HCT116 (cell line): ENCODE results near the gene SRI. TPM values are rescaled to one million over a fixed set of nuclear protein-coding genes. Genes with fewer than 3 reads are reported as not detected.

Source experiments
- ATAC-seq: fragments of 200-7000 bp; cut with Tn5 transposase; 2 replicates; pipeline ENCODE4 v1.9.1; 2020; ENCODE audit warnings: mild to moderate bottlenecking, moderate library complexity
- BruUV-seq: library from RNA; stranded (reverse); fragments of 400-500 nt; replicated peaks from 2 replicates; lab custom pipeline; 2021; lab: Mats Ljungman, UMichigan
- CTCF ChIA-PET: fragments of 300-600 bp; sonication (Branson Sonifier 250); formaldehyde crosslinking; loops from one replicate; lab custom pipeline; 2021; ENCODE audit warnings: antibody characterized with exemption; lab: Charles Lee
- POLR2A ChIA-PET: fragments of 300-600, 350-600 bp; sonication (Branson Sonifier 250); formaldehyde crosslinking; loops from one replicate; lab custom pipeline; 2021; ENCODE audit warnings: antibody characterized with exemption; lab: Charles Lee
- RAD21 ChIA-PET, 2 experiments: fragments of 300-600 bp; sonication (Branson Sonifier 250); formaldehyde crosslinking; loops; one replicate each; lab custom pipeline; 2023; ENCODE audit warnings: low total read pairs in 2 of 2; ENCODE audit not compliant: uncharacterized antibody in 2 of 2, unreplicated experiment in 2 of 2, low non-redundant PET in 1 of 2; lab: Charles Lee
- DNase-seq: peaks from one replicate; pipeline ENCODE4 v3.0.0-alpha.2; 2010; ENCODE audit warnings: low read depth, low spot score
- H2AFZ ChIP-seq: fragments of 200-600 bp; shearing (Covaris generic), sonication (generic); 2 replicates; pipeline ENCODE4 v1.6.1; 2017; ENCODE audit warnings: low read depth, mixed run types, mixed read lengths, antibody characterized with exemption, low read length; ENCODE audit not compliant: poor library complexity, severe bottlenecking
- H3K27ac ChIP-seq: 2 replicates; pipeline ENCODE4 v1.5.1; 2012; ENCODE audit warnings: low read depth, low read length
- H3K27me3 ChIP-seq: fragments of 200-600 bp; sonication (generic); 2 replicates; pipeline ENCODE4 v1.6.1; 2016; ENCODE audit warnings: mixed run types, low read length, mixed read lengths; ENCODE audit not compliant: insufficient read depth
- H3K36me3 ChIP-seq, 2 experiments: fragments of 200-500 bp in 1 of 2; fragments of 200-600 bp in 1 of 2; sonication (Bioruptor generic) in 1 of 2; sonication (generic) in 1 of 2; 2 replicates each; pipeline versions ENCODE4 v1.5.1 to v1.6.1; 2014 to 2016; ENCODE audit warnings: low read length in 2 of 2, inconsistent platforms in 1 of 2, mixed read lengths in 1 of 2, mixed run types in 1 of 2; ENCODE audit not compliant: insufficient read depth in 2 of 2, control insufficient read depth in 1 of 2
- H3K4me1 ChIP-seq, 2 experiments: fragments of 200-600 bp in 1 of 2; sonication (generic) in 1 of 2; 2 replicates each; pipeline versions ENCODE4 v1.5.1 to v1.6.1; 2012 to 2017; ENCODE audit warnings: low read length in 2 of 2, inconsistent platforms in 1 of 2, mild to moderate bottlenecking in 1 of 2, mixed read lengths in 1 of 2, mixed run types in 1 of 2, moderate library complexity in 1 of 2; ENCODE audit not compliant: insufficient read depth in 2 of 2, control insufficient read depth in 1 of 2
- H3K4me2 ChIP-seq: fragments of 200-600 bp; sonication (generic); 2 replicates; pipeline ENCODE4 v1.6.1; 2017; ENCODE audit warnings: mixed run types, low read length, mixed read lengths
- H3K4me3 ChIP-seq, 2 experiments: fragments of 200-600 bp in 1 of 2; sonication (generic) in 1 of 2; replicated peaks in 1 of 2; 2 replicates each; pipeline ENCODE4 v1.5.1; 2011 to 2016; ENCODE audit warnings: low read length in 2 of 2, control low read depth in 1 of 2, low read depth in 1 of 2, mild to moderate bottlenecking in 1 of 2, mixed read lengths in 1 of 2, mixed run types in 1 of 2
- H3K79me2 ChIP-seq: fragments of 200-600 bp; sonication (generic); 2 replicates; pipeline ENCODE4 v1.6.1; 2017; ENCODE audit warnings: mild to moderate bottlenecking, mixed run types, low read length, moderate library complexity, mixed read lengths; ENCODE audit not compliant: insufficient read depth
- H3K9ac ChIP-seq: fragments of 200-600 bp; sonication (generic); 2 replicates; pipeline ENCODE4 v1.6.1; 2016; ENCODE audit warnings: low read length, mixed read lengths
- H3K9me2 ChIP-seq: fragments of 200-600 bp; sonication (generic), shearing (Covaris generic); 2 replicates; pipeline ENCODE4 v1.6.1; 2017; ENCODE audit warnings: mixed run types, mild to moderate bottlenecking, moderate library complexity; ENCODE audit not compliant: insufficient read depth
- H3K9me3 ChIP-seq, 2 experiments: fragments of 200-500 bp in 1 of 2; fragments of 200-600 bp in 1 of 2; sonication (Bioruptor generic) in 1 of 2; sonication (generic) in 1 of 2; 2 replicates each; pipeline ENCODE4 v1.6.1; 2014 to 2017; ENCODE audit warnings: low read length in 2 of 2, mixed read lengths in 2 of 2, inconsistent platforms in 1 of 2, low read depth in 1 of 2, mild to moderate bottlenecking in 1 of 2, mixed run types in 1 of 2, moderate library complexity in 1 of 2; ENCODE audit not compliant: control insufficient read depth in 1 of 2, insufficient read depth in 1 of 2
- H4K20me1 ChIP-seq: fragments of 200-600 bp; sonication (generic), shearing (Covaris generic); 2 replicates; pipeline ENCODE4 v1.6.1; 2017; ENCODE audit warnings: mixed run types, mild to moderate bottlenecking, moderate library complexity; ENCODE audit not compliant: insufficient read depth
- CBX3 ChIP-seq: IDR thresholded peaks from 2 replicates; pipeline ENCODE4 v1.6.1; 2012; ENCODE audit warnings: low read depth
- CEBPB ChIP-seq: IDR thresholded peaks from 2 replicates; pipeline ENCODE4 v1.6.1; 2012; ENCODE audit warnings: low read depth
- EGR1 ChIP-seq: IDR thresholded peaks from 2 replicates; pipeline ENCODE4 v1.6.1; 2012; ENCODE audit warnings: low read depth
- POLR2AphosphoS5 ChIP-seq: IDR thresholded peaks from 2 replicates; pipeline ENCODE4 v1.6.1; 2011; ENCODE audit warnings: mild to moderate bottlenecking, low read depth, low read length, moderate library complexity
- REST ChIP-seq: IDR thresholded peaks from 2 replicates; pipeline ENCODE4 v1.6.1; 2012; ENCODE audit warnings: low read depth
- SIN3A ChIP-seq: IDR thresholded peaks from 2 replicates; pipeline ENCODE4 v1.6.1; 2012; ENCODE audit warnings: low read depth
- SRF ChIP-seq: IDR thresholded peaks from 2 replicates; pipeline ENCODE4 v1.6.1; 2012; ENCODE audit warnings: low read depth
- TCF7L2 ChIP-seq: IDR thresholded peaks from 2 replicates; pipeline ENCODE4 v1.7.0; 2011; ENCODE audit warnings: borderline replicate concordance, inconsistent platforms; ENCODE audit not compliant: insufficient read depth, insufficient read length; ENCODE audit errors: extremely low read depth
- YY1 ChIP-seq: IDR thresholded peaks from 2 replicates; pipeline ENCODE4 v1.6.1; 2011; ENCODE audit warnings: low read length, low read depth, moderate library complexity, mild to moderate bottlenecking; ENCODE audit not compliant: insufficient replicate concordance; ENCODE audit errors: extremely low read depth
- intact Hi-C: fragments of 100-400 bp; cut with micrococcal nuclease; formaldehyde crosslinking; loops from 2 replicates; pipeline ENCODE4 v1.10.0; 2022
- total RNA-seq: library from RNA; stranded (reverse); gene quantifications from one replicate; pipeline ENCODE4 v1.2.1, GENCODE V29; 2021; ENCODE audit not compliant: unreplicated experiment

The SRI gene
- total RNA-seq, 1 experiment from 2014 or later: 114 TPM

DNA sequence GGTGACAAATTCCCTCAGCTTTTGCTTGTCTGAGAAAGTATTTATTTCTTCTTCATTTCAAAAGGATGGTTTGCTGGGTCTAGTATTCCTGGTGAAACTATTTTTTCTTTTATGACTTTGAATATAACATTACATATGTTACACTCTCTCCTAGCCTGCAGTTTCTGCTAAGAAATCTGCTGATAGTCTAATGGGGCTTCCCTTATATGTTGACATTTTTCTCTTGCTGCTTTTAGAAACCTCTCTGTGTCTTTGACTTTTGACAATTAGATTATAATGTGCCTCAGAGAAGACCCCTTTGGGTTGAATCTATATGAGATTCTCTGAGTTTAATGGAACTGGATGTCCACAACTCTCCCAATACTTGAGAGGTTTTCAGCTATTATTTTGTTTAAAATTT lies 33.8 kb upstream of the SRI start:
- H3K9me3 ChIP-seq: peaks cover 0 to 4% of the 10 kb centered on the region in 2 experiments; a peak in 1 of 4 replicates
- no peak overlapping the region for H3K27ac ChIP-seq
- H3K27me3 ChIP-seq: no peaks in the 10 kb centered on the region
- ATAC-seq (no peak), DNase-seq (no peak)
- no peak overlapping the region for H3K9ac ChIP-seq
- ChIA-PET POLR2A (no interaction called here), CTCF (interaction anchor here (0.6 kb wide), 1 partner anchor 10 kb away, joined by 3 read pairs; no protein-coding TSS in a partner anchor), RAD21 (no interaction called here)
- H3K4me1 ChIP-seq: peaks cover 0 to 14% of the 10 kb centered on the region in 2 experiments; a peak in 2 of 4 replicates
- no peaks in the 10 kb centered on the region for H3K9me2 ChIP-seq
- H4K20me1 ChIP-seq: no peaks in the 10 kb centered on the region
- TF ChIP-seq CBX3: peak; percentile 68; the same call in 1 of the 2 replicates
- TF ChIP-seq EGR1: no peak
- intact Hi-C loops: no loop called here
- no peaks in the 10 kb centered on the region for H3K36me3 ChIP-seq
- H2AFZ ChIP-seq: no peak overlapping the region
- no peak overlapping the region for H3K4me3 ChIP-seq
- H3K79me2 ChIP-seq: no peaks in the 10 kb centered on the region
- BruUV-seq: no TSS peak
- no peak overlapping the region for H3K4me2 ChIP-seq

- no TSS peak for BruUV-seq
- Histone ChIP-seq H3K4me2 (no peak overlapping the region), H2AFZ (no peak overlapping the region), H3K36me3 (no peaks in the 10 kb centered on the region), H3K9me3 (no peaks in the 10 kb centered on the region), H4K20me1 (no peaks in the 10 kb centered on the region), H3K27ac (no peak overlapping the region), H3K4me3 (no peak overlapping the region), H3K9ac (no peak overlapping the region), H3K27me3 (no peaks in the 10 kb centered on the region), H3K4me1 (no peaks in the 10 kb centered on the region; a peak in 1 of 4 replicates), H3K9me2 (no peaks in the 10 kb centered on the region), H3K79me2 (no peaks in the 10 kb centered on the region)
- POLR2A ChIA-PET: no interaction called here
- intact Hi-C loops: loop anchor here (5.0 kb wide), 2 partner anchors 543 to 1378 kb away; no protein-coding TSS in a partner anchor
- TF ChIP-seq CEBPB (no peak), YY1 (no peak), SIN3A (no peak), TCF7L2 (no peak), SRF (no peak), POLR2AphosphoS5 (no peak), REST (no peak)
- CTCF ChIA-PET: interaction anchor here (1.4 to 2.4 kb wide), 7 partner anchors 9 to 1379 kb away, joined by 3 to 63 read pairs (median 8); no protein-coding TSS in a partner anchor
- RAD21 ChIA-PET: interaction anchor here (1.3 to 1.4 kb wide), 3 partner anchors 113 to 302 kb away, joined by 4 to 18 read pairs (median 10); no protein-coding TSS in a partner anchor
- ATAC-seq: no peak
- no peak for DNase-seq
Observed at GRCh38 chr7:88244258-88244657, 24.4 kb upstream of the SRI start.
